ENCODE data around the gene SYT15. TPM values are rescaled to one million over a fixed set of nuclear protein-coding genes. Genes with fewer than 3 reads are reported as not detected.
"Not testable (repeated sequence)": the region's sequence is repeated elsewhere in the genome, so short reads cannot be mapped to it uniquely, and the experiment has no call there.

Gene SYT15
- total RNA-seq, 8 experiments from 2014 or later, result 0.50 to 3.5 (median 0.70) TPM

DNA sequence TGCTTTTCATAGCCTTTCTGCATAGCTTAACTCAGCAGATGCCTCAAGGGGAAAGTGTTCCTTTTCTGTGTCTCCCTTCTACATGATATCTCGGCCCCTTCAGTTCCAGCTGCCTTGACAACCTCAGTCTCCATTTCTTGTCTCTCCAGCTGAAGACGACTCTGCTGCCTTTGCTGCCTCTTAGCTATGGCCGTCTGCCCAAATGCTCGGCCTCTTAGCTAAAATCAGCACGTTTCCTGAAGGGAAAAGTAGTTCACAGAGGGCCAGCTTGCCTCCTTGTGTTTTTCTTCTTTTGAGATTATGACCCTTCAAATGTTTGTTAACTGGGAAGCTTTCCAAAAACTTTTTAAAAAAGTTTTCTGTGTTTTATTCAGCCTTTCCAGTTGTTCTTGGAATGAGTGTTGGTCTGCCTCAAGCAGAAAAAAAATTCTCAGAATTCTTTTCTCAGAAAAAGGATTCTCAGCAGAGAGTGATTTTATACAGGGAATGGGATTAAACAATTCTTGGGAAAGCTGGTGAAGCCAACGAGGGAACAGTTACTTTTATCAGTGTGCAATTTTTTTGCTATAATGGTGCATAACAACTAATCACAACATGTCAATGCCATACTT lies 15.6 kb downstream of the SYT15 start:
- ATAC-seq (replicated peaks in 6 of 8), result peak in 1 of 8 experiments; percentile 26
- WGBS, 10 experiments, result no CpG with 5 or more reads among the region's 6 CpGs
- in situ Hi-C loops (cut with MboI; ENCODE audit: low pct_unique_long_range_greater_than_20kb in 2 of 9, low sequenced_read_pairs in 9 of 9, unreplicated experiment in 9 of 9); H3K27ac ChIP-seq; H3K4me1 ChIP-seq (replicated peaks in 1 of 2); H3K4me3 ChIP-seq: not testable (repeated sequence)

DNA sequence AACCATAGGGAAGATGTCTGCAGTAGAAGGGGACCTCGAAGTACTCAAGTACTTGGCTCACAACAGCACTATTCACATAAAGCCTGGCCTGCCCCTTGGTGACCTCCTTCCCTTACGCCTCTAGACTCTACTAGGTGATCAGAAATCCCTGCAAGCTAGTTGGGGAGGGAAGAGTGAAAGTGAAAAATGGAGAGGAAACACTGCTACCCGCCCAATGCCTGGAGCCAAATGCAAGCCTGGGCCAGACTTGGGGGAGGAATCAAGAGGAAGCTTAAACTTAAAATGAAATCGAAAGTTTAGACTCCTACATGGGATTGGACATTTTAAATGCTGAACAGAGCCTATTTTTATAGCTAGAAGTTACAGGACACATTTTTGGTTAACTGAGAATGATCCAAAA lies 17.6 kb downstream of the SYT15 start:
- H3K4me1 ChIP-seq (replicated peaks in 1 of 2); in situ Hi-C loops (cut with MboI; ENCODE audit: low pct_unique_long_range_greater_than_20kb in 2 of 9, low sequenced_read_pairs in 9 of 9, unreplicated experiment in 9 of 9); H3K4me3 ChIP-seq; H3K27ac ChIP-seq: not testable (repeated sequence)
- ATAC-seq (replicated peaks in 6 of 8), result peak in 3 of 8 experiments; percentile 8 to 61 (median 47)
- no CpG with 5 or more reads among the region's 4 CpGs for WGBS, 10 experiments

DNA sequence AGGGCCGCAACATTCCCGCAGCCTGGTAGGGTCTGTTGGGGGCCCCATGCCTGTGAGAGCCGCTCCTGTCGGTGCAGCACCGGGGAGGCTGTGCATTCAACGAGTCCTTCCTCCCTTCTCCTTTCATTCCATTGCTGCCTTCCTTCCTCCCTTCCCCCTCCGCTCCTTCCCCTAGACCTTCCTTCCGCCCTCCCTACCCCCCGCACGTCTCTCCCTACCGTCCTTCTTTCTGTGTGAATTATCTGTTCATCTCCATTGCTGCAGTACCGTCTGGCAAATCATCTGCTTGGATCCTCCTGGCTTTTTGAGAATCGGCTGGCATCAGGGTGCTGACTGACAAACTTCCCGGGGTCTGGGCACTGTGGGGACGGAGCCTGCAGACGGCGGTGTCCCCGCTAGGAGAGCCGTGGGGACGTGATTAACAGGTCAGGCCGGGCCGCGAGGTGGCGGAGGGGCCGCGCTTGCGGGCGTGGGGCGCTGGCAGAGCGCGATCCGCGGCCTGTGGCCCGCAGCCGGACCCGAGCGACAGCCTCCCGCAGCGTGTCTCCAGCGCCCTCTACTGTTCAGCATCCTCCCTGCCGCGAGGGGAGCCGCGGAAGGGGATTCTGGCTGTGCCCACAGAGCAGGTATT lies 18.8 kb downstream of the SYT15 start:
- no CpG with 5 or more reads among the region's 44 CpGs for WGBS, 10 experiments
- peak; percentile 78 to 98 (median 94) for ATAC-seq (replicated peaks in 6 of 8)
- in situ Hi-C loops (cut with MboI; ENCODE audit: low pct_unique_long_range_greater_than_20kb in 2 of 9, low sequenced_read_pairs in 9 of 9, unreplicated experiment in 9 of 9); H3K4me1 ChIP-seq (replicated peaks in 1 of 2); H3K4me3 ChIP-seq; H3K27ac ChIP-seq: not testable (repeated sequence)

DNA sequence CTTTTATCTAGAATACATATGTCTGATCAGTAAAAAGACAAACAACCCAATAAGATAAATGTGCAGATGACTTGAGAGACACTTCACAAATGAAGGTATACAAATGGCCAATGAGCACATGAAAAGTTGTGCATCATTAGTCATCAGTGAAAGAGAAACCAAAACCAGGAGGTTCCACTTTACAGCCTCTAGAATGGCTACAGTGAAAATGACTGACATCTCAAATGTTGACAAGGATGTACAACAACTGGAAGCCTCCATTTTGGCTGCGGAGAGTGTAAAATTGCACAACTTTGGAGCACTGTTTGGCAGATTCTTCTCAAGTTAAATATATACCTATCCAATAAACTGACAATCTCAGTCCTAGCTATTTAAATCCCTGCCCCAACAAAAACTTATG lies 21.6 kb downstream of the SYT15 start:
- H3K4me3 ChIP-seq; in situ Hi-C loops (cut with MboI; ENCODE audit: low pct_unique_long_range_greater_than_20kb in 2 of 9, low sequenced_read_pairs in 9 of 9, unreplicated experiment in 9 of 9); H3K27ac ChIP-seq; H3K4me1 ChIP-seq (replicated peaks in 1 of 2): not testable (repeated sequence)
- no CpG with 5 or more reads among the region's 1 CpG for WGBS, 10 experiments
- ATAC-seq (replicated peaks in 6 of 8), result peak in 2 of 8 experiments; percentile 4 to 6

DNA sequence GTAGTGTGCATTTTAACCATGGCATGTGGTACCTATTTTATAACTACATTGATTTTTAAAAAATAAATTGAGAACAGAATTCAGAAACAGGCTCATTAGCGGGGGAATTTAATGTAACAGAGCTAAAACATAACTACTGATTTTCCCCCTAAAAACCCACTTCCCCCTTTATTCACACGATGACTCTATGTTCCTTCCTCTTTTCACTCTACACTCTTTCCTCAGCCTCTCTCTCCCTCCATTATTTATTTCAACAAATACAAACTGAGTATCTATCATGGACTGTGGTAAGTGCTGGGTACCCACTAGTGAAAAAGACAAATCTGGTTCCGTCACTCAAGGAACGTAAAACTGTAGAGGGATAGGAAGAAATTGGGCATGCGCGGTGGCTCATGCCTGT lies 36.6 kb downstream of the SYT15 start:
- H3K27ac ChIP-seq; H3K4me3 ChIP-seq; ATAC-seq (replicated peaks in 6 of 8); H3K4me1 ChIP-seq (replicated peaks in 1 of 2); in situ Hi-C loops (cut with MboI; ENCODE audit: low pct_unique_long_range_greater_than_20kb in 2 of 9, low sequenced_read_pairs in 9 of 9, unreplicated experiment in 9 of 9): not testable (repeated sequence)
- WGBS, 10 experiments, result no CpG with 5 or more reads among the region's 6 CpGs

DNA sequence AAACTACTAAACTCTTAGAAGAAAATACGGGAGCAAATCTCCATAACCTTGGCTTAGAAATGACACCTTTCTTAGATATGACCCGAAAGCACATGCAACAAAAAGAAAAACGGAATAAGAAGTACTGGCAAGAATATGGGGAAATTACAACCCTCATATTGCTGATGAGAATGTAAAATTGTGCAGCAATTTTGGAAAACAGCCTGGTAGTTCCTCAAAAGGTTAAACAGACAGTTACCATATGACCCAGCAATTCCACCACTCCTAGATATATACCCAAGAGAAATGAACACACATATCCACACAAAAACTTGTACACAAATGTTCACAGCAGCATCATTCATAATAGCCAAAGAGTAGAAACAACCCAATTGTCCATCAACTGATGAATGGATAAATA lies 37.3 kb downstream of the SYT15 start:
- H3K4me1 ChIP-seq (replicated peaks in 1 of 2); H3K4me3 ChIP-seq; in situ Hi-C loops (cut with MboI; ENCODE audit: low pct_unique_long_range_greater_than_20kb in 2 of 9, low sequenced_read_pairs in 9 of 9, unreplicated experiment in 9 of 9); ATAC-seq (replicated peaks in 6 of 8); H3K27ac ChIP-seq: not testable (repeated sequence)
- no CpG with 5 or more reads among the region's 3 CpGs for WGBS, 10 experiments

DNA sequence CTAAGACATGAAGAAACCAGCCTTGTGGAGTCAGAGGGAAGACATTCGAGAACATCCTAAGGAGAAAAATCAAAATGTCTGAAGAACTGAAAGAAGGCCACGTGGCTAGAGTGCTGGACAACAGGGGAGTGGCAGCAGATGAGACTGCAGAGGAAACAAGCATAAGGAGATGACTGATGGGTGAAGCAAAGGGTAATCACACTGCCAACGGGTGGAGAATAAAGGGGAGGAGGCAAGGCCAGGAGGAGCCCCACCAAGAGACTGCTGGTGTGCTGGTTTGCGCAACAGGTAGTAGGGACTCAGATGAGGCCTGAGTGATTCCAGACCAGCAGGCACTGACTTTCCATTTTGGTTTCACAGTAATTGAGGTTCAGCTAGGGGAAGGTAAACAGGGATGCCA lies 38.2 kb downstream of the SYT15 start:
- in situ Hi-C loops (cut with MboI; ENCODE audit: low pct_unique_long_range_greater_than_20kb in 2 of 9, low sequenced_read_pairs in 9 of 9, unreplicated experiment in 9 of 9); H3K27ac ChIP-seq; H3K4me1 ChIP-seq (replicated peaks in 1 of 2); H3K4me3 ChIP-seq: not testable (repeated sequence)
- 40% methylated on average over 2 of the region's 4 CpGs; no CpG with 5 or more reads in 9 of the 10 experiments for WGBS, 10 experiments
- peak in 2 of 8 experiments; percentile 87 to 100 for ATAC-seq (replicated peaks in 6 of 8)

DNA sequence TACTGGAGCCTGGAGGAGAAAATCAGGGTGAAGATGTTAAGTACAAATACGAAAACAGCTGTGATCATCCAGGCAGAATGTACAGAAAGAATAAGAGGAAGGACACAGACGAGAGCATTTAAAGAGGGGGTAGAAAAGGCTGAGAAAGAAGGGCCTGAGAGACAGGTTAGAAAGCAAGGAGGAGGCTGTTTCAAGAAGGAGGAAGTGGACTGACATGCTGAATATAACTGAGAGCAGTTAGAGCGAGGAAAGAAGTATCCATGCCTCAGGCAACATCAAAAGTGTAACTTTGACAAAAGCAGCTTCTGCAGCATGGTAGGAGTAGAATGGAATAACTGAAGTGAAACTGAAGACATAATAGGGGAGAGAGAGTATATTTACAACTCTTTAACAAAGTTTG lies 39.0 kb downstream of the SYT15 start:
- H3K27ac ChIP-seq; ATAC-seq (replicated peaks in 6 of 8); H3K4me3 ChIP-seq; H3K4me1 ChIP-seq (replicated peaks in 1 of 2); in situ Hi-C loops (cut with MboI; ENCODE audit: low pct_unique_long_range_greater_than_20kb in 2 of 9, low sequenced_read_pairs in 9 of 9, unreplicated experiment in 9 of 9): not testable (repeated sequence)
- 0% methylated on average over 1 of the region's 3 CpGs; no CpG with 5 or more reads in 9 of the 10 experiments for WGBS, 10 experiments

DNA sequence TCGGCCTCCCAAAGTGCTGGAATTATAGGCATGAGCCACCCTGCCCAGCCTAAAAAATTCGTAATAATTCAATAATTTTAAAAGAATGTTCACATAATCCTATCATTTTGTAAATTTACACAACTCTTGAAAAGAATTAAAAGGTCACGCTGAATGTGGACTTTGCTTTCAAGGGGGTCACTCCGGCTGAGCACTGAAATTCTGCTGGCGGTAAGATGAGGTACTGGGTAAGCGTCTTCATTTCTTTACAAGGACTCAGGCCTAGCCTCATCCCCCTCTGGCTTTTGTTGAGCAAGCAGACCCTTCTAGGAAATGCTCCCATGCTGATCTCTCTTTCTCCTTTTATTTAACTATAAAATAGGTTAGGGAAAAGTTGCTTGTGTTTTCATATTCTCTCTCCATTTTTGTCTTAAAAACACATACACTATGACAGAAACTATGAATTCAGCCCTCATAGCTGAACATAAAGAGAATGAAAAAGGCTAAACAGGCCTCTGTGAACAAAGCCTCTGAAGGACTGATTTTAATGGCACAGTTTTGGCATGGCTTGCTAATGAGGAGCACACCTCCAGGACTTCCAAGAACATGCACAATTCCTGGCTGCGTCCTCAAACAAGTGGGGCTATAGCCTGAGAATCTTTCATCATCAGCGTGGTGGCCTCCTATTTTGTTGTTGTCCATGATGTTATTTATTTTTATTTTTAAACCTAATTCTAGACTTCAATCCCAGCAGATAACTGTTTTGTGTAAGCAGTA lies 45.1 kb downstream of the SYT15 start:
- in situ Hi-C loops (cut with MboI; ENCODE audit: low pct_unique_long_range_greater_than_20kb in 2 of 9, low sequenced_read_pairs in 9 of 9, unreplicated experiment in 9 of 9); H3K4me1 ChIP-seq (replicated peaks in 1 of 2); H3K4me3 ChIP-seq; ATAC-seq (replicated peaks in 6 of 8); H3K27ac ChIP-seq: not testable (repeated sequence)
- WGBS, 10 experiments, result no CpG with 5 or more reads among the region's 8 CpGs

DNA sequence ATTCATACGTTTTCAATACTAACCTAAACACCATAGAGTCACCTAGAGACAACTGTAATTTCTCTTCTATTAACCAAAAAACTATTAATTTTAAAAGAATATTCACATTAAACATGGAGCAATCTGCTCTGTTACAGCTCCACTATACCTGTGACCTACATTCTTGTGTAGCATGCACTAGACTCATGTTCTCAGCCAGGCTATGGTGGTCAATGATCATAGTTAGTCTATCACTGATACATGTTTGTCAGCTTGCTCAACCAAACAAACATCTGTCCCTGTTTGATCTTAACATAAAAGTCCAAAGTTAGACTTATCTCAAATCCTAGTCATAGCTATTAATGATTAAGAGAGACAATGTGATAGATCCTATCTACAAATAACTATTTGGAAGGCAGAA lies 50.9 kb downstream of the SYT15 start:
- ATAC-seq (replicated peaks in 6 of 8); in situ Hi-C loops (cut with MboI; ENCODE audit: low pct_unique_long_range_greater_than_20kb in 2 of 9, low sequenced_read_pairs in 9 of 9, unreplicated experiment in 9 of 9); H3K27ac ChIP-seq; H3K4me1 ChIP-seq (replicated peaks in 1 of 2); H3K4me3 ChIP-seq: not testable (repeated sequence)
- WGBS, 10 experiments, result no CpG with 5 or more reads among the region's 1 CpG

DNA sequence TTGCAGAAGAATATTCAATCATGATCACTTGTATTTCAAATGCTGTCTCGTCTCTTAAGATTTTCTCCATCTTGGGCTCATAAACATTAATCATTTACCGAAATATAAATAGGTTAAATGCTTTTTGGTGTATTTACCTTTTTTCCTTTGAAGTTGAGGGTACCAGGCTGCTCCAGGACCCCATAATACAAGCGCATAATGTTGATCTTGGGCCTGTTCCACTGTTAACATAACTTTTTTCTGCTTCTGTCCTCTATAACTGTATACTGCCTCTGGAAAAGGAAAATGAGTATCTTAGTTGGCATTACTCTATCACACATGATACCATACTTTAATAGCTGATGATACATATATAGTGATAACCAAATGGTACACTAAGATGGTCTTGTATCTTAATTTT lies 51.9 kb downstream of the SYT15 start:
- ATAC-seq (replicated peaks in 6 of 8); in situ Hi-C loops (cut with MboI; ENCODE audit: low pct_unique_long_range_greater_than_20kb in 2 of 9, low sequenced_read_pairs in 9 of 9, unreplicated experiment in 9 of 9); H3K4me1 ChIP-seq (replicated peaks in 1 of 2); H3K4me3 ChIP-seq; H3K27ac ChIP-seq: not testable (repeated sequence)
- no CpG with 5 or more reads among the region's 3 CpGs for WGBS, 10 experiments

DNA sequence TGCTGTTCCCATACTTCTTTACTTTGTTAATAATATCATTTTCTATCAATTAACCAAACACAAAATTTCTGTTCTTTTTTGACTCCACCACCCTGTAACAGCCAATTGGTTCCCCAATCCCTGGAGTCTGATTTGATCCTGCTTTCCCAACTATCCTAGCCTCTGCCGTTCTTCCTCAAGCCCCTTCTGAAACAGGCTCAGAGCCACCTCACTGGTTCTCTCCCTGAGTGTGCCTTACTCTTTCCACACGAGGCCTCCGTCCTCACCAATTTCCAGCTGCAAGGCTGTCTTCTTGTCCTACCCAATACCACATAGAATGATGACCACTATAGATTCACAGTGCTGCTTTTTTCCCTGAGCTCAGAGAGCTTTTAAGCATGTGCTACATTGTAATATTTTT lies 52.8 kb downstream of the SYT15 start:
- no CpG with 5 or more reads among the region's 3 CpGs for WGBS, 10 experiments
- H3K4me3 ChIP-seq; ATAC-seq (replicated peaks in 6 of 8); in situ Hi-C loops (cut with MboI; ENCODE audit: low pct_unique_long_range_greater_than_20kb in 2 of 9, low sequenced_read_pairs in 9 of 9, unreplicated experiment in 9 of 9); H3K4me1 ChIP-seq (replicated peaks in 1 of 2); H3K27ac ChIP-seq: not testable (repeated sequence)

DNA sequence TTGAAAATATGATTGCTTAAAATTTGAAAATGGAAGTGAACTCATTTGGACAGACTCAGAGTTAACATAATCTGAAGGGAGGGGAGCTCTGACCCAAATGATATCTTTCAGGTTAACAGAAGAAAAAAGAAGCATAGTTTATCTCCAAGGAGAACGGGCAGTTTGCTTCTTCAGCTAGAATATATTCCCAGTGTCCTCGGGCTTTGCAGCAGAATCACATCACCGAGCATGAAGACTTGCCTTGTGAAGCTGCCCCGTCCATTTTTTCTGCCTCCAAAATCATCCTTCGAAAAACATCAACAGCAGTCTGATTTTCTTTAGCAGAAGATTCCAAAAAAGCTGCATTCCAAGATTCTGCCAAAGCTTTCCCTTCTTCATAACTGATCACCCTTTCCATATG lies 55.8 kb downstream of the SYT15 start:
- not testable (repeated sequence) for ATAC-seq (replicated peaks in 6 of 8)

More for the DNA sequence above, 55.8 kb downstream of the SYT15 start:
- no CpG with 5 or more reads among the region's 5 CpGs for WGBS, 10 experiments
- peak overlapping the region in 3 of 5 donors; percentile 13 to 22 (median 22) for H3K4me3 ChIP-seq
- in situ Hi-C loops (cut with MboI; ENCODE audit: low pct_unique_long_range_greater_than_20kb in 2 of 9, low sequenced_read_pairs in 9 of 9, unreplicated experiment in 9 of 9); H3K27ac ChIP-seq; H3K4me1 ChIP-seq (replicated peaks in 1 of 2): not testable (repeated sequence)
